PC-9 (cell line): Measurements from ENCODE around the gene NOPCHAP1. TPM values are rescaled to one million over a fixed set of nuclear protein-coding genes. Genes with fewer than 3 reads are reported as not detected.

Source experiments
- BruUV-seq: library from RNA; stranded (reverse); fragments of 400-500 nt; replicated peaks from 2 replicates; lab custom pipeline; 2021; lab: Mats Ljungman, UMichigan
- CTCF ChIA-PET: fragments of 300-600 bp; sonication (Branson Sonifier 250); formaldehyde crosslinking; loops from one replicate; lab custom pipeline; 2022; ENCODE audit warnings: antibody characterized with exemption; lab: Charles Lee
- POLR2A ChIA-PET: fragments of 300-600 bp; sonication (Branson Sonifier 250); formaldehyde crosslinking; loops from one replicate; lab custom pipeline; 2022; ENCODE audit warnings: antibody characterized with exemption; ENCODE audit not compliant: unreplicated experiment; lab: Charles Lee
- DNase-seq, 2 experiments: peaks; one replicate each; pipeline versions ENCODE4 v3.0.0 to v3.0.0-alpha.2; 2015 to 2022; ENCODE audit warnings: mixed read lengths in 1 of 2
- H2AFZ ChIP-seq: fragments of 200-600 bp; sonication (generic); 2 replicates; pipeline ENCODE4 v1.8.1; 2017; ENCODE audit warnings: antibody characterized with exemption
- H3F3A ChIP-seq: fragments of 200-600 bp; sonication (generic); 2 replicates; pipeline ENCODE4 v1.8.1; 2017; ENCODE audit warnings: antibody characterized with exemption, mild to moderate bottlenecking, low read depth; ENCODE audit not compliant: insufficient read depth
- H3K27ac ChIP-seq: fragments of 200-600 bp; sonication (generic); 2 replicates; pipeline ENCODE4 v1.6.1; 2016; ENCODE audit warnings: mixed run types
- H3K27me3 ChIP-seq: fragments of 200-600 bp; sonication (generic); 2 replicates; pipeline ENCODE4 v1.6.1; 2016; ENCODE audit warnings: low read depth, mixed run types; ENCODE audit not compliant: insufficient read depth
- H3K36me3 ChIP-seq: fragments of 200-600 bp; sonication (generic); 2 replicates; pipeline ENCODE4 v1.6.1; 2016; ENCODE audit warnings: low read depth, mixed run types
- H3K4me1 ChIP-seq: fragments of 200-600 bp; sonication (generic); replicated peaks from 2 replicates; pipeline ENCODE4 v1.6.1; 2016; ENCODE audit warnings: mixed run types; ENCODE audit not compliant: insufficient read depth
- H3K4me2 ChIP-seq: fragments of 200-600 bp; sonication (generic); 2 replicates; pipeline ENCODE4 v1.6.1; 2017; ENCODE audit warnings: mixed run types
- H3K4me3 ChIP-seq: fragments of 200-600 bp; sonication (generic); 2 replicates; pipeline ENCODE4 v1.6.1; 2016; ENCODE audit warnings: mixed run types
- H3K79me2 ChIP-seq: fragments of 200-600 bp; sonication (generic); 2 replicates; pipeline ENCODE4 v1.6.1; 2017; ENCODE audit warnings: low read depth, mixed run types
- H3K9me2 ChIP-seq: fragments of 200-600 bp; sonication (generic); 2 replicates; pipeline ENCODE4 v1.8.1; 2017; ENCODE audit warnings: mild to moderate bottlenecking; ENCODE audit not compliant: insufficient read depth
- H3K9me3 ChIP-seq: fragments of 200-600 bp; sonication (generic); 2 replicates; pipeline ENCODE4 v1.8.1; 2016; ENCODE audit warnings: low read depth; ENCODE audit not compliant: insufficient read depth
- H4K20me1 ChIP-seq: fragments of 200-600 bp; sonication (generic); 2 replicates; pipeline ENCODE4 v1.8.1; 2017; ENCODE audit not compliant: insufficient read depth
- CTCF ChIP-seq: fragments of 200-600 bp; sonication (generic); conservative IDR thresholded peaks from 2 replicates; pipeline ENCODE4 v1.6.1; 2017; ENCODE audit warnings: mixed run types, antibody characterized with exemption, mild to moderate bottlenecking, moderate library complexity
- EZH2 ChIP-seq: fragments of 200-600 bp; sonication (generic); IDR thresholded peaks from 2 replicates; pipeline ENCODE4 v1.8.0; 2017; ENCODE audit warnings: antibody characterized with exemption, low read depth
- intact Hi-C: fragments of 100-400 bp; cut with micrococcal nuclease; formaldehyde crosslinking; loops from one replicate; pipeline ENCODE4 v1.10.0; 2022; ENCODE audit not compliant: unreplicated experiment
- total RNA-seq: library from RNA; stranded (reverse); gene quantifications from 2 replicates; pipeline ENCODE4 v1.2.3, GENCODE V29; 2021

NOPCHAP1 gene
- total RNA-seq, 1 experiment from 2014 or later, result 20.1 TPM

GRCh38 chr12:105014603-105015002 lies 28.5 kb downstream of the NOPCHAP1 start:
- H3K9me2 ChIP-seq, result no peaks in the 10 kb centered on the region
- ChIA-PET CTCF (interaction anchor here (0.6 kb wide), 1 partner anchor 606 kb away, joined by 6 read pairs; no protein-coding TSS in a partner anchor), POLR2A (interaction anchor here (0.6 kb wide), 1 partner anchor 48 kb away, joined by 4 read pairs; no protein-coding TSS in a partner anchor)
- no peak overlapping the region for H2AFZ ChIP-seq
- H3K4me1 ChIP-seq, result peaks cover 1% of the 10 kb centered on the region; the same call in 1 of the 2 replicates
- no peak overlapping the region for H3K4me3 ChIP-seq
- TF ChIP-seq CTCF (no peak), EZH2 (no peak)
- no peak overlapping the region for H3K27ac ChIP-seq
- H3K4me2 ChIP-seq, result no peak overlapping the region
- H3K79me2 ChIP-seq, result no peaks in the 10 kb centered on the region
- no peaks in the 10 kb centered on the region for H3K27me3 ChIP-seq
- no peaks in the 10 kb centered on the region for H3F3A ChIP-seq
- no peaks in the 10 kb centered on the region for H3K9me3 ChIP-seq
- intact Hi-C loops, result no loop called here
- H4K20me1 ChIP-seq, result no peaks in the 10 kb centered on the region
- DNase-seq, result no peak
- no peaks in the 10 kb centered on the region for H3K36me3 ChIP-seq
- BruUV-seq, result no TSS peak

GRCh38 chr12:105015543-105015942 lies 29.4 kb downstream of the NOPCHAP1 start:
- no peaks in the 10 kb centered on the region for H3K9me2 ChIP-seq
- H3K9me3 ChIP-seq, result no peaks in the 10 kb centered on the region
- H3K4me3 ChIP-seq, result no peak overlapping the region
- no TSS peak for BruUV-seq
- H3K36me3 ChIP-seq, result no peaks in the 10 kb centered on the region
- H3K27ac ChIP-seq, result no peak overlapping the region
- no peak for TF ChIP-seq EZH2
- TF ChIP-seq CTCF, result no peak
- no peaks in the 10 kb centered on the region for H3K27me3 ChIP-seq
- CTCF ChIA-PET, result interaction anchor here (0.6 kb wide), 1 partner anchor 93 kb away, joined by 9 read pairs; no protein-coding TSS in a partner anchor
- no peaks in the 10 kb centered on the region for H3K79me2 ChIP-seq
- intact Hi-C loops, result no loop called here
- H2AFZ ChIP-seq, result no peak overlapping the region; the same call in 1 of the 2 replicates
- POLR2A ChIA-PET, result no interaction called here
- H3K4me2 ChIP-seq, result no peak overlapping the region
- no peak for DNase-seq
- no peaks in the 10 kb centered on the region for H4K20me1 ChIP-seq
- no peaks in the 10 kb centered on the region for H3F3A ChIP-seq
- peaks cover 11% of the 10 kb centered on the region; the same call in 1 of the 2 replicates for H3K4me1 ChIP-seq

- H3K79me2 ChIP-seq, result no peaks in the 10 kb centered on the region
- H2AFZ ChIP-seq, result no peak overlapping the region
- intact Hi-C loops, result no loop called here
- no TSS peak for BruUV-seq
- POLR2A ChIA-PET, result no interaction called here
- no peaks in the 10 kb centered on the region for H4K20me1 ChIP-seq
- no peaks in the 10 kb centered on the region for H3K36me3 ChIP-seq
- H3K4me3 ChIP-seq, result no peak overlapping the region
- H3K27ac ChIP-seq, result no peak overlapping the region
- CTCF ChIA-PET, result no interaction called here
- H3K4me2 ChIP-seq, result no peak overlapping the region
- H3K4me1 ChIP-seq, result peaks cover 14% of the 10 kb centered on the region; the same call in 1 of the 2 replicates
- no peaks in the 10 kb centered on the region for H3K9me3 ChIP-seq
- H3K9me2 ChIP-seq, result no peaks in the 10 kb centered on the region
- no peak for DNase-seq
- TF ChIP-seq CTCF (no peak), EZH2 (no peak)
- H3K27me3 ChIP-seq, result no peaks in the 10 kb centered on the region
- no peaks in the 10 kb centered on the region for H3F3A ChIP-seq
Measured at GRCh38 chr12:105018012-105018411, 31.9 kb downstream of the NOPCHAP1 start.
